Thymus (tissue), 11 donors: ENCODE measurements around the gene DLEC1. TPM values are rescaled to one million over a fixed set of nuclear protein-coding genes. Genes with fewer than 3 reads are reported as not detected.
"Not testable (repeated sequence)": the region's sequence is repeated elsewhere in the genome, so short reads cannot be mapped to it uniquely, and the experiment has no call there.

Experiments used
- DNase-seq, 9 donors: peaks; one replicate each; pipeline ENCODE4 v3.0.0-alpha.2; 2013; ENCODE audit warnings: low spot score in 9 of 9, low read depth in 6 of 9, missing footprints in 1 of 9
- H3K27ac ChIP-seq, 2 donors: one replicate each; pipeline ENCODE4 v1.5.1; 2013; ENCODE audit warnings: control low read depth in 1 of 2, low read depth in 1 of 2, low read length in 1 of 2, mild to moderate bottlenecking in 1 of 2, moderate library complexity in 1 of 2
- H3K27me3 ChIP-seq, 2 donors: one replicate each; pipeline ENCODE4 v1.5.1; 2013; ENCODE audit warnings: low read length in 1 of 2; ENCODE audit not compliant: control insufficient read depth in 2 of 2, insufficient read depth in 1 of 2
- H3K36me3 ChIP-seq, 2 donors: one replicate each; pipeline ENCODE4 v1.5.1; 2013; ENCODE audit warnings: low read length in 1 of 2, mild to moderate bottlenecking in 1 of 2, moderate library complexity in 1 of 2; ENCODE audit not compliant: control insufficient read depth in 2 of 2, insufficient read depth in 2 of 2
- H3K4me1 ChIP-seq, 2 donors: one replicate each; pipeline ENCODE4 v1.5.1; 2013; ENCODE audit warnings: low read length in 2 of 2; ENCODE audit not compliant: control insufficient read depth in 2 of 2, insufficient read depth in 2 of 2
- H3K4me3 ChIP-seq, 2 donors: one replicate each; pipeline ENCODE4 v1.5.1; 2013; ENCODE audit warnings: low read length in 2 of 2, control low read depth in 1 of 2, mild to moderate bottlenecking in 1 of 2
- H3K9me3 ChIP-seq, 2 donors: one replicate each; pipeline ENCODE4 v1.5.1; 2013; ENCODE audit warnings: low read length in 1 of 2, mild to moderate bottlenecking in 1 of 2; ENCODE audit not compliant: control insufficient read depth in 2 of 2, insufficient read depth in 1 of 2
- WGBS: extraction: QIAGEN DNeasy Blood & Tissue Kit; methylation state at CpG from one replicate; pipeline ENCODE4 v1.1.7; 2013; 5-methylcytosine and 5-hydroxymethylcytosine counted together
- polyA plus RNA-seq: library from polyadenylated mRNA; stranded (reverse); fragments of 200-250 nt; gene quantifications from one replicate; pipeline ENCODE4 v1.2.3, GENCODE V29; 2013
- total RNA-seq: library from RNA; stranded (reverse); fragments of 120-200 nt; gene quantifications from one replicate; pipeline ENCODE4 v1.2.4, GENCODE V29; 2013
- donor health status: healthy.

The DLEC1 gene
- total and polyA plus RNA-seq, 2 donors: 0.09 to 0.52 TPM

DNA sequence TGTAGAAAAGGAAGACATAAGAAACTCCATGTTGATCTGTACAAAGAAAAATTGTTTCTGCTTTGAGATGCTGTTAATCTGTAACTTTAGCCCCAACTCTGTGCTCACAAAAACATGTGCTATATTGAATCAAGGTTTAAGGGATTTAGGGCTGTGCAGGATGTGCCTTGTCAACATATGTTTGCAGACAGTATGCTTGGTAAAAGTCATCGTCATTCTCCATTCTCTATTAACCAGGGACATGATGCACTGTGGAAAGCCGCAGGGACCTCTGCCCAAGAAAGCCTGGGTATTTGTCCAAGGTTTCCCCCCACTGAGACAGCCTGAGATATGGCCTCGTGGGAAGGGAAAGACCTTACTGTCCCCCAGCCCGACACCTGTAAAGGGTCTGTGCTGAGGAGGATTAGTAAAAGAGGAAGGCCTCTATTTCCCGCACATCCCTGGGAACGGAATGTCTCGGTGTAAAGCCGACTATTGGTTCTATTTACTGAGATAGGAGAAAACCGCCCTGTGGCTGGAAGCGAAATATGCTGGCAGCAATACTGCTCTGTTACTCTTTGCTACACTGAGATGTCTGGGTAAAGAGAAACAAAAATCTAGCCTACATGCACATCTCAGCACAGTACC, 95.6 kb downstream of the DLEC1 start:
- H3K27ac ChIP-seq, H3K4me3 ChIP-seq, H3K9me3 ChIP-seq, DNase-seq, H3K27me3 ChIP-seq: not testable (repeated sequence)
- Histone ChIP-seq H3K4me1 (peaks cover 18 to 31% of the 10 kb centered on the region in 2 donors), H3K36me3 (peaks cover 42 to 49% of the 10 kb centered on the region in 2 donors)
- 92% methylated on average over 10 of the region's 10 CpGs for WGBS

DNA sequence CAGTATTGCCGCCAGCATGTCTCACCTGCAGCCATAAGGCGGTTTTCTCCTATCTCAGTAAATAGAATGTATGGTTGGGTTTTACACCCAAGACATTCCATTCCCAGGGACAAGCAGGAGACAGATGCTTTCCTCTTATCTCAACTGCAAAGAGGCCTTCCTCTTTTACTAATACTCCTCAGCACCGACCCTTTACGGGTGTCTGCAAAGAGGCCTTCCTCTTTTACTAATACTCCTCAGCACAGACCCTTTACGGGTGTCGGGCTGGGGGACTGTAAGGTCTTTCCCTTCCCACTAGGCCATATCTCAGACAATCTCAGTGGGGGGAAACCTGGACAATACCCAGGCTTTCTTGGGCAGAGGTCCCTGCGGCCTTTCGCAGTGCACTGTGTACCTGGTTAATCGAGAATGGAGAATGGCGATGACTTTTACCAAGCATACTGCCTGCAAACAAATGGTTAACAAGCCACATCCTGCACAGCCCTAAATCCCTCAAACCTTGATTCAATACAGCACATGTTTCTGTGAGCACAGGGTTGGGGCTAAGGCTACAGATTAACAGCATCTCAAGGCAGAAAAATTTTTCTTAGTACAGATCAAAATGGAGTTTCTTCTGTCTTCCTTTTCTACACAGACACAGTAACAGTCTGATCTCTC, 96.7 kb downstream of the DLEC1 start:
- peaks cover 27 to 42% of the 10 kb centered on the region in 2 donors for H3K4me1 ChIP-seq
- H3K27me3 ChIP-seq, H3K9me3 ChIP-seq: not testable (repeated sequence)
- 27% methylated on average over 10 of the region's 10 CpGs for WGBS
- peak in 5 of 9 donors; percentile 36 to 79 (median 54) for DNase-seq
- peak overlapping the region; percentile 93 to 96 for H3K4me3 ChIP-seq
- H3K27ac ChIP-seq: peak overlapping the region; percentile 75 to 85
- H3K36me3 ChIP-seq: peaks cover 37 to 45% of the 10 kb centered on the region in 2 donors

GRCh38 chr3:38136393-38136776, 97.4 kb downstream of the DLEC1 start:
- Histone ChIP-seq H3K9me3 (no peaks in the 10 kb centered on the region), H3K4me1 (peaks cover 27 to 42% of the 10 kb centered on the region in 2 donors), H3K4me3 (peak overlapping the region; percentile 93 to 96), H3K27me3 (no peaks in the 10 kb centered on the region), H3K27ac (peak overlapping the region; percentile 75 to 85), H3K36me3 (peaks cover 37 to 45% of the 10 kb centered on the region in 2 donors)
- under 1% methylated on average over 20 of the region's 20 CpGs for WGBS
- peak in 2 of 9 donors; percentile 16 to 47 for DNase-seq

DNA sequence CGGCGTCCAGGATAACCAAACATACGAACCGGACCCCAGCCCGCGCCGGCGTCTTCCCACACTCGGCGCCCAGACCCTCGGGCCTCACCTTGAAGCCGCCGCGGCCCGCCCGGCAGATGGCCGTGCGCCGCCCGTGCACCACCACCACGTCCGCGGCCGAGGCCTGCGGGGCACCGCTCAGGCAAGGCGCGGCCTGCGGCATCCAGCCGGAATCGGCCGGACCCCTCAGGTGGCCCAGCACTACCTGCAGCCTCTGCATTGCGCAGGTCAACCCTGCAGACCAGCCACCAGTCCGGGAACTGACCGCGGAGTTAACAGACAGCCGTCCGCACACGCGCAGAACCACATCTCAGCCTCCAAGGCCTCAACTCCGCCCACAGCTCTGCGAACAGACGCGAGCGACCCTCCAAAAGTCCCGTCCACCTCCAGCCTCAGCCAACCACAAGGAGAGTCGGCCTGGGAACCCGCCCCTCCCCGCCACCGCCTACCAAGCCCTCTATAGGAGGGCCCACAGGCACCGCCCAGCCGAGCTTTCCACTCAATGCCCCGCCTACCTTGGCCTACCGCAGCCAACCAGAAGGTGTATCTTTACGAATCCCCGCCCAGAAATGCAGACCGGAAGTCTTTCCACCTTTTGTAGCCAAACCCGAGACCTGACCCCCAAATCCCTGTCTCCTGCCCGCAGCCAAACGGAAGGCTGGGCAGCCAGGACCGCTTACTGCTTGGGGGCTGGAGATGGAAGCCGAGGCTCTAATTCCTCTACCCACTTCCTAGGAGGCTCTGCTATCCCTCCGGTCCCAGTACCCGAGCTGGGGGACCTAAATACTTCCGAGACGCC, 98.0 kb downstream of the DLEC1 start, which contains the start of gene ACAA1:
ACAA1 (minus strand) TSS at position 351 of the 838 bp plus-strand sequence; CDS start at position 259, 92 bp downstream.
- Histone ChIP-seq H3K4me1 (peaks cover 27 to 42% of the 10 kb centered on the region in 2 donors), H3K27me3 (no peaks in the 10 kb centered on the region), H3K27ac (peak within 1 kb of the TSS; percentile 90 to 94), H3K9me3 (no peaks in the 10 kb centered on the region), H3K36me3 (peaks cover 39 to 45% of the 10 kb centered on the region in 2 donors), H3K4me3 (peak within 1 kb of the TSS; percentile 93 to 96)
- peak; percentile 94 to 98 (median 96) for DNase-seq
- under 1% methylated on average over 66 of the region's 66 CpGs for WGBS

GRCh38 chr3:38137615-38138348, 98.8 kb downstream of the DLEC1 start:
- peak in 3 of 9 donors; percentile 30 to 53 (median 39) for DNase-seq
- peaks cover 41 to 43% of the 10 kb centered on the region in 2 donors for H3K36me3 ChIP-seq
- H3K27me3 ChIP-seq: no peaks in the 10 kb centered on the region
- H3K4me3 ChIP-seq: peak overlapping the region; percentile 93 to 96
- H3K27ac ChIP-seq: peak overlapping the region; percentile 90 to 94
- WGBS: 25% methylated on average over 22 of the region's 22 CpGs
- no peaks in the 10 kb centered on the region for H3K9me3 ChIP-seq
- peaks cover 27 to 42% of the 10 kb centered on the region in 2 donors for H3K4me1 ChIP-seq

DNA sequence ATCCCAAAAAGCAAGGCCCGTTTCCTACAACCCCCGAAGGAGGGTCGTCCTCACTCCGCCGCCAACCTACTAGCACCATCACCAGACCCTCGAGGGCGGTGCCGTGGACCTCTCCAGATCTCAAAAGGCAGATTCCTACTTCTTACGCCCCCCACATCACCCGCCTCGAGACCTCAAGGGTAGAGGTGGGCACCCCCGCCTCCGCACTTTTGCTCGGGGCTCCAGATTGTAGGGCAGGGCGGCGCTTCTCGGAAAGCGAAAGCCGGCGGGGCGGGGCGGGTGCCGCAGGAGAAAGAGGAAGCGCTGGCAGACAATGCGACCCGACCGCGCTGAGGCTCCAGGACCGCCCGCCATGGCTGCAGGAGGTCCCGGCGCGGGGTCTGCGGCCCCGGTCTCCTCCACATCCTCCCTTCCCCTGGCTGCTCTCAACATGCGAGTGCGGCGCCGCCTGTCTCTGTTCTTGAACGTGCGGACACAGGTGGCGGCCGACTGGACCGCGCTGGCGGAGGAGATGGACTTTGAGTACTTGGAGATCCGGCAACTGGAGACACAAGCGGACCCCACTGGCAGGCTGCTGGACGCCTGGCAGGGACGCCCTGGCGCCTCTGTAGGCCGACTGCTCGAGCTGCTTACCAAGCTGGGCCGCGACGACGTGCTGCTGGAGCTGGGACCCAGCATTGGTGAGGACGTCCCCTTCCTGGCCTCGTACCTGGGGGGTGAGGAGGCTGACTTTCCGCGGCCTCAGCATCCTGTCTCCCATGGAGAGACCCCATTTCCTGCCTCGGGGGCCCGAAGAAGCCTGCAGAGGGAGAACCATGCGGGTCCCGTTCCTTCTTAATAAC, 99.6 kb downstream of the DLEC1 start, which contains the start of gene MYD88:
MYD88 (plus strand) TSS at position 313 of the 842 bp plus-strand sequence; CDS start at position 353, 40 bp downstream.
- peaks cover 27 to 42% of the 10 kb centered on the region in 2 donors for H3K4me1 ChIP-seq

DNA sequence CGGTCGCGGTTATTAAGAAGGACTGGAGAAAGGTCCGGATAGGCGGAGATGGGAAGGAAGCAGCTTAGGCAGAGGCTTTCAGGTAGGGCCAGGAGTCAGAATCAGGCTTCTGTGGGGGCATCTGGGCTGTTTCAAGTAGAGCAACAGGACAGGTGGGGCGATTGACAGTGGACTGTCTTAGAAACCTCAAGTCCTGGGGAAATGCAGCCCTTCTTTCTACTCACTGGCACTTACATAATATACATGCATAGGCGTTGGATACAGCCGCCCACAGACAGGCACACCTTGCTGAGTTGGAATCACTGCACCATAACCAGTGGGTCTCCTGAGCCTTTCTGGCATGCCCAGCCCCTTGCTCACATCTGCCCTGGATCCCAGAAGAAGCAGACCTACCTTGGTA, 100.2 kb downstream of the DLEC1 start:
- H3K36me3 ChIP-seq: peaks cover 28 to 29% of the 10 kb centered on the region in 2 donors
- DNase-seq: no peak
- peak overlapping the region; percentile 93 to 96 for H3K4me3 ChIP-seq
- H3K27ac ChIP-seq: peak overlapping the region in 1 of 2 donors; percentile 94
- no peaks in the 10 kb centered on the region for H3K27me3 ChIP-seq
- H3K9me3 ChIP-seq: no peaks in the 10 kb centered on the region
- WGBS: 9% methylated on average over 8 of the region's 8 CpGs
- H3K4me1 ChIP-seq: peaks cover 27 to 42% of the 10 kb centered on the region in 2 donors

More for the DNA sequence above, 99.6 kb downstream of the DLEC1 start, which contains the start of gene MYD88:
- Histone ChIP-seq H3K27ac (peak within 1 kb of the TSS; percentile 90 to 94), H3K27me3 (no peaks in the 10 kb centered on the region), H3K36me3 (peaks cover 33 to 36% of the 10 kb centered on the region in 2 donors), H3K9me3 (no peaks in the 10 kb centered on the region), H3K4me3 (peak within 1 kb of the TSS; percentile 93 to 96)
- DNase-seq: peak in 6 of 9 donors; percentile 69 to 91 (median 80)
- under 1% methylated on average over 65 of the region's 65 CpGs for WGBS
